GM12865 (cell line): ENCODE results near the gene RAMAC.
A peak's percentile ranks its signal among the peaks of the same experiment; 100 is the strongest.

Experiments
- DNase-seq: peaks from one replicate; pipeline ENCODE4 v3.0.0; 2010; ENCODE audit warnings: low read depth
- H3K4me3 ChIP-seq: 2 replicates; pipeline ENCODE4 v1.5.1; 2011; ENCODE audit warnings: mild to moderate bottlenecking, low read depth, low read length, control low read depth
- TF ChIP-seq, protein P1 (sequence below): IDR thresholded peaks from 2 replicates; pipeline ENCODE4 v1.5.1; 2011; ENCODE audit warnings: low read length, control low read depth, low read depth, inconsistent platforms; ENCODE audit not compliant: insufficient read depth; ENCODE audit errors: missing control alignments

RAMAC gene

GRCh38 chr15:83011271-83012075 lies 25.5 kb downstream of the RAMAC start, which contains the start of gene C15orf40:
Gene C15orf40, minus strand, starts transcription at chr15:83011639. Its CDS starts 32 bp downstream, at chr15:83011607.
- TF ChIP-seq, protein P1, sequence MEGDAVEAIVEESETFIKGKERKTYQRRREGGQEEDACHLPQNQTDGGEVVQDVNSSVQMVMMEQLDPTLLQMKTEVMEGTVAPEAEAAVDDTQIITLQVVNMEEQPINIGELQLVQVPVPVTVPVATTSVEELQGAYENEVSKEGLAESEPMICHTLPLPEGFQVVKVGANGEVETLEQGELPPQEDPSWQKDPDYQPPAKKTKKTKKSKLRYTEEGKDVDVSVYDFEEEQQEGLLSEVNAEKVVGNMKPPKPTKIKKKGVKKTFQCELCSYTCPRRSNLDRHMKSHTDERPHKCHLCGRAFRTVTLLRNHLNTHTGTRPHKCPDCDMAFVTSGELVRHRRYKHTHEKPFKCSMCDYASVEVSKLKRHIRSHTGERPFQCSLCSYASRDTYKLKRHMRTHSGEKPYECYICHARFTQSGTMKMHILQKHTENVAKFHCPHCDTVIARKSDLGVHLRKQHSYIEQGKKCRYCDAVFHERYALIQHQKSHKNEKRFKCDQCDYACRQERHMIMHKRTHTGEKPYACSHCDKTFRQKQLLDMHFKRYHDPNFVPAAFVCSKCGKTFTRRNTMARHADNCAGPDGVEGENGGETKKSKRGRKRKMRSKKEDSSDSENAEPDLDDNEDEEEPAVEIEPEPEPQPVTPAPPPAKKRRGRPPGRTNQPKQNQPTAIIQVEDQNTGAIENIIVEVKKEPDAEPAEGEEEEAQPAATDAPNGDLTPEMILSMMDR: peak; percentile 71
- DNase-seq: peak; percentile 97
- H3K4me3 ChIP-seq: peak within 1 kb of the TSS; percentile 94

DNA sequence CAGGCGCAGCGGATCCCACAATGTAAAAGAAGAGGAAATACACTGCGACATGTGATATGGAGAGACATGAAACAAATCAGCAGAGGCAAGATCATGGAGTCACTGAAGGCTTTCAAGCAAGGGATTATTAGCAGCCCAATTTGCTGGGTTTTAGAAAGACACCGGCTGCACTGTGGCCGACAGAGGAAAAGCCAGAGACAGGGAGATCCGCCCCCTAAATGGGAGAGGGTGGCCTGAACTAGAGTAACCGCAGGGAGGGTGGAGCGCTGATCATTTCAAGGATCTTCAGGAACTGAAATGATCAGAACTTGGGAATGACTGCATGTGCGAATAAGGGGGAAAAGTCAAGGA lies 26.0 kb downstream of the RAMAC start:
- H3K4me3 ChIP-seq: peak overlapping the region; percentile 94
- TF ChIP-seq, protein P1: no peak
- DNase-seq: no peak

GRCh38 chr15:83012636-83013035 lies 26.6 kb downstream of the RAMAC start:
- H3K4me3 ChIP-seq: peak overlapping the region; percentile 94
- DNase-seq: no peak
- TF ChIP-seq, protein P1: no peak

DNA sequence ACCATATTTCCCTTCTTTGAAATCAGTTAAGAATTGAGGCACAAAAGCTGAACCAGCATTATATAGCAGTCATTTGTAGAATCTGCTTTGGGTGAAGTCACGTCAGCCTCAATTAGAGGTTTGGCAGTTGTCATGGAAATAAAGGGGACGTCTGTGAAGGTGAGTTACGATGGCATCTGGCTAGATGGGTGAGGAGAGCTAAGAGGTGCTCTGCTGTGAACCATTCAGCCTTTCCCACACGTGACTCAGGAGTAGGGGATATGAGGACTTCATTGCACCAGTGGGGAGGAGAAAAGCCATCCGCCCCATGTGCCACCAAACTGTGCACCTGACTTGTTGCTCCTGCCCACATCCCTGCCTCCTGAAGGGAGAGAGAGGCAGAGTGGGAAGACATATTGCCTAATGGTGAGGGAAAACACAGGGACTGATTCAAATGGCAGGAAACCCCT lies 28.2 kb downstream of the RAMAC start:
- no peak overlapping the region for H3K4me3 ChIP-seq
- peak; percentile 7 for DNase-seq
- TF ChIP-seq, protein P1: no peak

GRCh38 chr15:83015361-83015760 lies 29.4 kb downstream of the RAMAC start:
- TF ChIP-seq, protein P1: no peak
- no peak for DNase-seq
- H3K4me3 ChIP-seq: no peak overlapping the region

DNA sequence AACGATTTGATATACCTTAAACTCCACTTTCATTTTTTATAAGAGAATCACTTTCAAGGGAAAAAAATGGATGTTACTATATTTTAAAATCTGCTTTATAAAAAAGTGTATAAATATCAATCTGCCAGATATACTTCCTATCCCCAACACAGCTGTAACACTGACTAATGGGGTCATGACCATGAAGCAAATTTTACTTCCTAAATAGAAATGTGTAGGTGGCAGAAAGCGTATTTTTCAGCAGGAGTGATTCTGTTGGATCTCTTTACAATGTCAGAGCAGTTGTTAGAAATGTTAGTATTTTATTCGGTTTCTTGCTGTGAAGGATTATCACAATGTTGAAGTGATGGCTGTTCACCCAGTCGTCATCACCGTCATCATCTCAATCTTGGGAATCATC lies 30.9 kb downstream of the RAMAC start:
- no peak overlapping the region for H3K4me3 ChIP-seq
- TF ChIP-seq, protein P1: no peak
- no peak for DNase-seq
